Measurements from ENCODE around the gene JPH4.
"Not testable (repeated sequence)": the region's sequence is repeated elsewhere in the genome, so short reads cannot be mapped to it uniquely, and the experiment has no call there.

JPH4 gene

GRCh38 chr14:23613242-23614070 is 34.9 kb upstream of the JPH4 start:
- no peak overlapping the region for H3K4me3 ChIP-seq (ENCODE audit: low read depth, low read length)
- TF ChIP-seq CTCF (IDR thresholded peaks at IDR 0.05; ENCODE audit: low read depth, low read length): no peak

- TF ChIP-seq CTCF (IDR thresholded peaks at IDR 0.05; ENCODE audit: low read depth, low read length): no peak
Measured at GRCh38 chr14:23612802-23613201, 34.2 kb upstream of the JPH4 start.

GRCh38 chr14:23612354-23612732 is 33.8 kb upstream of the JPH4 start:
- no peak overlapping the region for H3K4me3 ChIP-seq (ENCODE audit: low read depth, low read length)
- TF ChIP-seq CTCF (IDR thresholded peaks at IDR 0.05; ENCODE audit: low read depth, low read length): no peak

More at GRCh38 chr14:23612802-23613201, 34.2 kb upstream of the JPH4 start:
- no peak overlapping the region for H3K4me3 ChIP-seq (ENCODE audit: low read depth, low read length)

GRCh38 chr14:23610815-23611289 is 32.3 kb upstream of the JPH4 start:
- H3K4me3 ChIP-seq (ENCODE audit: low read depth, low read length): no peak overlapping the region
- TF ChIP-seq CTCF (IDR thresholded peaks at IDR 0.05; ENCODE audit: low read depth, low read length): no peak

DNA sequence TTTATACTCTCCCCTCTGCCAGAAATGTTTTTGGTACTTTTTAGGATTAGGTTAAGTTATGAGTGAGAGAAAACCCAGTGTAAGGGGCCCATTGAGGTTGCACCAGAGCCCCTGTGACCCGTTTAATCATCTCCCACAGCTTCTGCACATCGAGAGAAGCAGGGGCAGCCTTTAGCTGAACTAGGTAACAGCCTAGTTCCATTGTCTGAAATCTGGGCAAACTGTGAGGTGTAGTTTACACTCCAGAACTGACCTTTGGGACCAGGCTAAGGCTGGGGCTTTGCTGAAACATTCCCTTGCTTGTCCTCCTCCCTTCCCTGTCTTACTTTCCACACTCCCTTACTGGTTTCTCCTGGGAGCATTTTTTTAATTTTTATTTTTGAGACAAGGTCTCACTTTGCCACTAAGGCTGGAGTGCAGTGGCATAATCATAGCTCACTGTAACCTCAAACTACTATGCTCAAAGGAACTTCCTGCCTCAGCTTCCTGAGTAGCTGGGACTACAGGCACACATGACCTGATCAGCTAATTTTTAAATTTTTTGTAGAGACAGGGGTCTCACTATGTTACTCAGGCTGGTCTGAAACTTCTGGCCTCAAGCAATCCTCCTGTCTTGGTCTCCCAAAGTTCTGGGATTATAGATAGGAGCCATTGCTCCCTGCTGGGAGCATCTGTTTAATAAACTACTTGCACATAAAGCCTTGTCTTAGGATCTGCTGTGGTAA is 31.7 kb upstream of the JPH4 start:
- no peak for TF ChIP-seq CTCF (IDR thresholded peaks at IDR 0.05; ENCODE audit: low read depth, low read length)
- no peak overlapping the region for H3K4me3 ChIP-seq (ENCODE audit: low read depth, low read length)

DNA sequence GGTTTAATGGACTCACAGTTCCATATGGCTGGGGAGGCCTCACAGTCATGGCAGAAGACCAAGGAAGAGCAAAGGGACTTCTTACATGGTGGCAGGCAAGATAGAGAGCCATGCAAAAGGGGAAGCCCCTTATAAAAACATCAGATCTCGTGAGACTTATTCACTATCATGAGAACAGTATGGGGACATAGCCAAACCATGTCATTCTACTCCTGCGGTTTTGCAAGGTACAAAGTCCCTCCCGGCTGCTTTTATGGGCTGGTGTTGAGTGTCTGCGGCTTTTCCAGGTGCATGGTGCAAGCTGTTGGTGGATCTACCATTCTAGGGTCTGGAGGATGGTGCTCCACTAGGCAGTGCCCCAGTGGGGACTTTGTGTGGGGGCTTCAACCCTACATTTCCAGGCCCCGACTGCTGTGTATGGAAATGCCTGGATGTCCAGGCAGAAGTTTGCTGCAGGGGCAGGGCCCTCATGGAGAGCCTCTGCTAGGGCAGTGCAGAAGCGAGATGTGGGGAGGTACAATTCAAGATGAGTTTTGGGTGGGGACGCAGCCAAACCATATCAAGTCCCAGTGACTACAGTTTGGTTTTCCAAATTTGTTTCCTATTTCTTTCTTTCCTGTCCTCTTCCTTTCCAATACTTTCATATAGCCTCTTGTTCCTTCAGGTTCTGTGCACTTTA is 31.0 kb upstream of the JPH4 start:
- H3K4me3 ChIP-seq (ENCODE audit: low read depth, low read length): not testable (repeated sequence)

DNA sequence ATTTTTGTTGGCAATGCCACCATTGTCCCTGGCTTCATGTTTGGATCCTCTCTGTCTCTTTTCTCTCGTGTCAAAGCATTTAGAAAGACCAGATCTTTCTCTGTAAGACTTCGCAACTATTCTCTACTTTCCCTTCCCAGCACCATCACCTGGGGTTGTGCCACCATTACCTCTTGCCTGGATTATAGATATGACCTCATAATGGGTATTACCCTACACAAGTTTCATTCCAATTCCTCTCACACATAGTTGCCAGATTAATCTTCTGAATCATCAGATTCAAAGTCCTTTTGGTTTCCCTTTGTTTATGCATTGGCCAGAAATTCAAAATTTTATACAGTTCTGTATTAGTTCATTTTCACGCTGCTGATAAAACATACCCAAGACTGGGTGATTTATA is 30.4 kb upstream of the JPH4 start:
- no peak overlapping the region for H3K4me3 ChIP-seq (ENCODE audit: low read depth, low read length)
- TF ChIP-seq CTCF (IDR thresholded peaks at IDR 0.05; ENCODE audit: low read depth, low read length): no peak

Data from WI38 (cell line).